RWPE2 (cell line): ENCODE data around the gene FOXP2.
"Not testable (repeated sequence)": the region's sequence is repeated elsewhere in the genome, so short reads cannot be mapped to it uniquely, and the experiment has no call there.

Source experiments
- ATAC-seq: fragments of 200-7000 bp; cut with Tn5 transposase; 3 replicates; pipeline ENCODE4 v1.9.1; 2021; ENCODE audit warnings: low read depth
- DNase-seq: peaks from one replicate; pipeline ENCODE4 v3.0.0-alpha.2; 2020; ENCODE audit warnings: low spot score
- H3K27ac ChIP-seq: fragments of 450-650 bp; 2 replicates; pipeline ENCODE4 v1.5.1; 2017; ENCODE audit warnings: mild to moderate bottlenecking; ENCODE audit not compliant: poor library complexity, severe bottlenecking
- H3K27me3 ChIP-seq: fragments of 250-450 bp; sonication (Bioruptor Pico); 2 replicates; pipeline ENCODE4 v1.5.1; 2021; ENCODE audit warnings: mild to moderate bottlenecking, moderate library complexity; ENCODE audit not compliant: insufficient read depth, poor library complexity, severe bottlenecking
- H3K36me3 ChIP-seq: fragments of 250-450 bp; sonication (Bioruptor Pico); 2 replicates; pipeline ENCODE4 v1.5.1; 2020; ENCODE audit warnings: low read depth, mild to moderate bottlenecking, moderate library complexity
- H3K4me1 ChIP-seq: fragments of 250-450 bp; sonication (Bioruptor Pico); 2 replicates; pipeline ENCODE4 v1.5.1; 2021; ENCODE audit warnings: mild to moderate bottlenecking, moderate library complexity; ENCODE audit not compliant: insufficient read depth, poor library complexity, severe bottlenecking
- H3K4me3 ChIP-seq: fragments of 250-450 bp; sonication (Bioruptor Pico); 2 replicates; pipeline ENCODE4 v1.5.1; 2021; ENCODE audit warnings: mild to moderate bottlenecking, moderate library complexity; ENCODE audit not compliant: severe bottlenecking
- H3K9me3 ChIP-seq: fragments of 250-450 bp; sonication (Bioruptor Pico); 2 replicates; pipeline ENCODE4 v1.5.1; 2021; ENCODE audit warnings: mild to moderate bottlenecking, moderate library complexity; ENCODE audit not compliant: severe bottlenecking
- TF ChIP-seq, protein P1 (sequence below): fragments of 450-650 bp; IDR thresholded peaks from one replicate; pipeline ENCODE4 v1.5.1; 2017; ENCODE audit warnings: mild to moderate bottlenecking, moderate library complexity; ENCODE audit not compliant: poor library complexity, severe bottlenecking

Gene FOXP2

DNA sequence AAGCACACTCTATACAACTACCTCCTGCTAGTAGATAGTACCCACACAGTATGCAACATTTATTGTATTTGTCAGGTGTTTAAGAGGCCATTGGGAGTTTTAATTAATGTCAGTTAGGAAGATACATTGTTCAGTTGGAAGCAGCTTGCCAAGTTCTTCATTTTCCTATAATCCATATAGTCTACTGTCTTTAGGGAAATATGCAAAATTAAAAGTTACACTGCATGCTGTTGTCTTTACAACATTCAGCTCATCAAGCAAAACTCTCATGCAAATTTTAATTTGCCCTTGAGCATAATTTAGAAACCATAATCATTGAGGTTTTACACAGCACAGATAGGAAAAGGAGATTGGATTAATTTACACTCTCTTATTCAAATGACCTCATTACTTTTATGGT lies 17.4 kb downstream of the FOXP2 start:
- H3K36me3 ChIP-seq = no peaks in the 10 kb centered on the region
- no peaks in the 10 kb centered on the region for H3K9me3 ChIP-seq
- DNase-seq = no peak
- no peaks in the 10 kb centered on the region for H3K4me1 ChIP-seq
- TF ChIP-seq, protein P1, sequence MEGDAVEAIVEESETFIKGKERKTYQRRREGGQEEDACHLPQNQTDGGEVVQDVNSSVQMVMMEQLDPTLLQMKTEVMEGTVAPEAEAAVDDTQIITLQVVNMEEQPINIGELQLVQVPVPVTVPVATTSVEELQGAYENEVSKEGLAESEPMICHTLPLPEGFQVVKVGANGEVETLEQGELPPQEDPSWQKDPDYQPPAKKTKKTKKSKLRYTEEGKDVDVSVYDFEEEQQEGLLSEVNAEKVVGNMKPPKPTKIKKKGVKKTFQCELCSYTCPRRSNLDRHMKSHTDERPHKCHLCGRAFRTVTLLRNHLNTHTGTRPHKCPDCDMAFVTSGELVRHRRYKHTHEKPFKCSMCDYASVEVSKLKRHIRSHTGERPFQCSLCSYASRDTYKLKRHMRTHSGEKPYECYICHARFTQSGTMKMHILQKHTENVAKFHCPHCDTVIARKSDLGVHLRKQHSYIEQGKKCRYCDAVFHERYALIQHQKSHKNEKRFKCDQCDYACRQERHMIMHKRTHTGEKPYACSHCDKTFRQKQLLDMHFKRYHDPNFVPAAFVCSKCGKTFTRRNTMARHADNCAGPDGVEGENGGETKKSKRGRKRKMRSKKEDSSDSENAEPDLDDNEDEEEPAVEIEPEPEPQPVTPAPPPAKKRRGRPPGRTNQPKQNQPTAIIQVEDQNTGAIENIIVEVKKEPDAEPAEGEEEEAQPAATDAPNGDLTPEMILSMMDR = no peak
- ATAC-seq = no peak
- H3K4me3 ChIP-seq = no peak overlapping the region
- no peaks in the 10 kb centered on the region for H3K27me3 ChIP-seq
- no peak overlapping the region for H3K27ac ChIP-seq

DNA sequence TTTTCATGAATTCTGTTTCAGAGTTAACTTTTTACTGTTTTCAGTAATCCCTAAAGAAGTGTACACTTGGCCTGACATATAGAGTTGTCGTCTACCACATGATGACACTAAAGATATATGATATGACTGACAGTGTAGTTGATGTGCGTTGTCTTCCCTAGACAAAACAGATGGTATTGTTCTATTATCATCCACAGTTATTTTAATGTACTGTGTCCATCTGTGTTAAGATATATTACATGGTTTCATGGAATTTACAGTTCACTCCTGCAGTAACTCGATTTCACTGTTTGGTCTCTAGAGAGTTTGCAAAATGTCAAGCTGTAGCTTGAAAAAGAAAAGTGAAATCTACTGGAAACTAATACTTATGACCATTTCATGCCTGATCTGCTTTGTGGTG lies 18.1 kb downstream of the FOXP2 start:
- no peaks in the 10 kb centered on the region for H3K36me3 ChIP-seq
- H3K27me3 ChIP-seq = no peaks in the 10 kb centered on the region
- H3K4me3 ChIP-seq = no peak overlapping the region
- ATAC-seq = no peak
- TF ChIP-seq, protein P1 = no peak
- H3K27ac ChIP-seq = no peak overlapping the region
- no peak for DNase-seq
- H3K4me1 ChIP-seq = no peaks in the 10 kb centered on the region
- H3K9me3 ChIP-seq = no peaks in the 10 kb centered on the region

DNA sequence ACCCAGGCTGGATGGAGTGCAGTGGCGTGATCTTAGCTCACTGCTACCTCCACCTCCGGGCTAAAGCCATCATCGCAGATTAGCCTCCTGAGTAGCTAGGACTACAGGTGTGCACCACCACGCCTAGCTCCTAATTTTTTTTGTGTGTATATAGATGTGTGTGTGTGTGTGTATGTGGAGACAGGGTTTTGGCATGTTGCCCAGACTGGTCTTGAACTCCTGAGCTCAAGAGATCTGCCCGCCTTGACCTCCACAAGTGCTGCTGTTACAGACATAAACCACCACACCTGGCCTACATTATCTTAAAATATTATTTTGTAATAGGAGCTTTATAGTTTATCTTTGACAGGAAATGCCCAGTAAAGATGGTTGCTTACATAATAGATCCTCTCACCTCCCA lies 25.0 kb downstream of the FOXP2 start:
- H3K4me1 ChIP-seq = no peaks in the 10 kb centered on the region
- H3K4me3 ChIP-seq = no peak overlapping the region
- TF ChIP-seq, protein P1 = no peak
- ATAC-seq = no peak
- no peaks in the 10 kb centered on the region for H3K36me3 ChIP-seq
- H3K27ac ChIP-seq = no peak overlapping the region
- DNase-seq = no peak
- H3K27me3 ChIP-seq = no peaks in the 10 kb centered on the region
- no peaks in the 10 kb centered on the region for H3K9me3 ChIP-seq

DNA sequence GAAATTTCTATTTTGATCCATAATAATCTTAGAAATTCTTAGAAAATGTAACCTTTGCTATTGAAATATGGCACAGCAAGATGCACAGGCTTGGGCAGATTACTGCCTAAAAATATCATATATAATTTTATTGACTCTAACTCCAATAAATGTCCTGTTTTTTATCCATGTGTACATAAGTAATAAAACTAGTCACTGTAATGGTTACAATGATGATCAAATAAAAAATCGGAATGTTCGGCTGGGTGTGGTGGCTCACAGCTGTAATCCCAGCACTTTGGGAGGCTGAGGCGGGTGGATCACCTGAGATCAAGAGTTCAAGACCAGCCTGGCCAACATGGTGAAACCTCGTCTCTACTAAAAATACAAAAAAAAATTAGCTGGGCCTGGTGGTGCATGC lies 26.3 kb downstream of the FOXP2 start:
- H3K4me3 ChIP-seq, H3K27ac ChIP-seq, H3K4me1 ChIP-seq, H3K9me3 ChIP-seq, DNase-seq, ATAC-seq, H3K27me3 ChIP-seq, H3K36me3 ChIP-seq: not testable (repeated sequence)

DNA sequence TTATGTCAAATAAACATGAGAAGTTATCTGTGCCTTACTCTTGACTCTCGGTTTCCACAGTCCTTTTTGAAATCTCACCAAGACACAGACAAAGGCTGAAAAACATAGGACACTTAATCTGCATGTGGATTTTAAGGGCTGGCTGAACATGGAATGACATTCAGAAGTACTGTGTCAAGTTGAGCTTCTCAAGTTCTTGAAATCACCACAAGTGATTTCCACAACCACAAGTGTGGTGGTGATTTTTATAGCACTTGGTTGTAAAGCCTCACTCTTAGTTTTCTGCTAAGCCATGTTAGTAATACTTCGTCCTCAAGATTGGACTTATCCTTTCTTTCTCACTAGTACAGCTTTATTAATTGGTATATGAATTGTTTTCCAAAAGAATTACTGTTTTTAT lies 29.6 kb downstream of the FOXP2 start:
- no peak for DNase-seq
- ATAC-seq = no peak
- H3K9me3 ChIP-seq = no peaks in the 10 kb centered on the region
- peaks cover 8% of the 10 kb centered on the region for H3K27me3 ChIP-seq
- H3K4me3 ChIP-seq = no peak overlapping the region
- H3K27ac ChIP-seq = no peak overlapping the region
- TF ChIP-seq, protein P1 = no peak
- H3K4me1 ChIP-seq = no peaks in the 10 kb centered on the region
- no peaks in the 10 kb centered on the region for H3K36me3 ChIP-seq
